IMR-90 (cell line): ENCODE measurements around the gene THSD7B. TPM values are rescaled to one million over a fixed set of nuclear protein-coding genes. Genes with fewer than 3 reads are reported as not detected.

Experiments used
- ATAC-seq: fragments of 200-7000 bp; cut with Tn5 transposase; 2 replicates; pipeline ENCODE4 v1.9.1; 2020; ENCODE audit warnings: low read depth, mild to moderate bottlenecking, moderate library complexity
- BruUV-seq: library from RNA; stranded (reverse); fragments of 400-500 nt; replicated peaks from 2 replicates; lab custom pipeline; 2021; lab: Mats Ljungman, UMichigan
- CTCF ChIA-PET: fragments of 300-600 bp; formaldehyde crosslinking; extraction: SDS; loops from one replicate; lab custom pipeline; 2021; ENCODE audit warnings: antibody characterized with exemption; lab: Yijun Ruan, JAX
- POLR2A ChIA-PET: fragments of 300-600 bp; sonication (Branson Sonifier 250); formaldehyde crosslinking; loops from one replicate; lab custom pipeline; 2022; ENCODE audit warnings: antibody characterized with exemption; ENCODE audit not compliant: unreplicated experiment; lab: Charles Lee
- DNase-seq: peaks from one replicate; pipeline ENCODE4 v3.0.0; 2013
- H2AFZ ChIP-seq: replicated peaks from 2 replicates; pipeline ENCODE3; 2013; ENCODE audit warnings: low read length, mild to moderate bottlenecking; ENCODE audit not compliant: poor library complexity
- H2AK5ac ChIP-seq: 2 replicates; pipeline ENCODE4 v1.6.1; 2013; ENCODE audit warnings: low read depth, low read length, inconsistent platforms
- H2AK9ac ChIP-seq: replicated peaks from 2 replicates; pipeline ENCODE3; 2013; ENCODE audit warnings: mild to moderate bottlenecking, low read depth, low read length, moderate library complexity; ENCODE audit not compliant: poor library complexity
- H2BK120ac ChIP-seq: 2 replicates; pipeline ENCODE4 v1.6.1; 2013; ENCODE audit warnings: low read depth, low read length, inconsistent platforms
- H2BK15ac ChIP-seq: 3 replicates; pipeline ENCODE4 v1.6.1; 2013; ENCODE audit warnings: low read depth, low read length, inconsistent platforms
- H2BK20ac ChIP-seq: 2 replicates; pipeline ENCODE4 v1.6.1; 2013; ENCODE audit warnings: low read depth, mild to moderate bottlenecking, inconsistent platforms, low read length, moderate library complexity
- H2BK5ac ChIP-seq: 2 replicates; pipeline ENCODE4 v1.6.1; 2013; ENCODE audit warnings: mild to moderate bottlenecking, low read depth, low read length, inconsistent platforms; ENCODE audit not compliant: poor library complexity, severe bottlenecking
- H3K14ac ChIP-seq: replicated peaks from 2 replicates; pipeline ENCODE4 v1.6.1; 2013; ENCODE audit warnings: low read depth, low read length, inconsistent platforms
- H3K18ac ChIP-seq: 2 replicates; pipeline ENCODE4 v1.6.1; 2013; ENCODE audit warnings: low read depth, low read length, control low read depth
- H3K23ac ChIP-seq: 2 replicates; pipeline ENCODE4 v1.6.1; 2013; ENCODE audit warnings: low read depth, low read length, inconsistent platforms
- H3K27ac ChIP-seq: 2 replicates; pipeline ENCODE4 v1.5.1; 2013; ENCODE audit warnings: mild to moderate bottlenecking, control low read depth, low read length; ENCODE audit not compliant: insufficient read depth
- H3K27me3 ChIP-seq: 2 replicates; pipeline ENCODE4 v1.6.1; 2013; ENCODE audit warnings: low read length; ENCODE audit not compliant: control insufficient read depth, insufficient read depth
- H3K36me3 ChIP-seq: 2 replicates; pipeline ENCODE4 v1.6.1; 2013; ENCODE audit warnings: low read length, mixed read lengths; ENCODE audit not compliant: control insufficient read depth, insufficient read depth
- H3K4ac ChIP-seq: 2 replicates; pipeline ENCODE4 v1.6.1; 2013; ENCODE audit warnings: low read depth, low read length, inconsistent platforms
- H3K4me1 ChIP-seq: 2 replicates; pipeline ENCODE4 v1.6.1; 2013; ENCODE audit warnings: low read length, mixed read lengths; ENCODE audit not compliant: control insufficient read depth, insufficient read depth
- H3K4me2 ChIP-seq: 2 replicates; pipeline ENCODE4 v1.6.1; 2013; ENCODE audit warnings: low read depth, mild to moderate bottlenecking, control low read depth, low read length, moderate library complexity
- H3K4me3 ChIP-seq: 2 replicates; pipeline ENCODE4 v1.5.1; 2013; ENCODE audit warnings: low read depth, mild to moderate bottlenecking, control low read depth, low read length, moderate library complexity; ENCODE audit not compliant: insufficient read depth
- H3K56ac ChIP-seq: 2 replicates; pipeline ENCODE4 v1.6.1; 2013; ENCODE audit warnings: low read length, inconsistent platforms; ENCODE audit not compliant: insufficient read depth; ENCODE audit errors: extremely low read depth
- H3K79me1 ChIP-seq, 2 experiments: 2 replicates each; pipeline ENCODE4 v1.6.1; 2013; ENCODE audit warnings: low read length in 2 of 2, inconsistent platforms in 1 of 2, low read depth in 1 of 2
- H3K9ac ChIP-seq: 2 replicates; pipeline ENCODE4 v1.6.1; 2013; ENCODE audit warnings: low read depth, low read length, control low read depth
- H3K9me1 ChIP-seq: 2 replicates; pipeline ENCODE4 v1.6.1; 2013; ENCODE audit warnings: low read length, inconsistent platforms; ENCODE audit not compliant: insufficient read depth
- H3K9me3 ChIP-seq: 2 replicates; pipeline ENCODE4 v1.6.1; 2013; ENCODE audit warnings: low read length; ENCODE audit not compliant: control insufficient read depth, insufficient read depth
- H4K20me1 ChIP-seq: 2 replicates; pipeline ENCODE4 v1.6.1; 2013; ENCODE audit warnings: low read length, inconsistent platforms; ENCODE audit not compliant: insufficient read depth
- H4K5ac ChIP-seq: 2 replicates; pipeline ENCODE4 v1.6.1; 2013; ENCODE audit warnings: mild to moderate bottlenecking, low read depth, low read length, control low read depth
- H4K8ac ChIP-seq, 2 experiments: 2 replicates each; pipeline ENCODE4 v1.6.1; 2013; ENCODE audit warnings: low read depth in 2 of 2, low read length in 2 of 2, control low read depth in 1 of 2, inconsistent platforms in 1 of 2
- H4K91ac ChIP-seq: 2 replicates; pipeline ENCODE4 v1.6.1; 2013; ENCODE audit warnings: low read depth, low read length, inconsistent platforms; ENCODE audit not compliant: insufficient read depth
- MAZ ChIP-seq: IDR thresholded peaks from 2 replicates; pipeline ENCODE4 v1.6.1; 2012; ENCODE audit warnings: low read depth, mild to moderate bottlenecking, low read length, improper control_type of control experiment, moderate library complexity, borderline replicate concordance
- NFE2L2 ChIP-seq: fragments of 150-350 bp; IDR thresholded peaks from 2 replicates; pipeline ENCODE4 v1.6.1; 2016; ENCODE audit warnings: low read depth, mild to moderate bottlenecking, low read length
- POLR2A ChIP-seq: IDR thresholded peaks from 2 replicates; pipeline ENCODE4 v1.6.1; 2012; ENCODE audit warnings: mild to moderate bottlenecking, low read depth, low read length
- RCOR1 ChIP-seq: IDR thresholded peaks from 2 replicates; pipeline ENCODE4 v1.6.1; 2012; ENCODE audit warnings: mild to moderate bottlenecking, low read length, improper control_type of control experiment; ENCODE audit not compliant: insufficient replicate concordance
- WGBS, 2 experiments: methylation state at CpG; one replicate each; pipeline versions ENCODE4 v1.1.5 to v1.1.7; 2013; ENCODE audit warnings: missing lambda C conversion rate in 2 of 2; ENCODE audit not compliant: insufficient read length in 1 of 2; ENCODE audit errors: extremely low coverage in 2 of 2; 5-methylcytosine and 5-hydroxymethylcytosine counted together
- dilution Hi-C: fragments of 300-500 bp; cut with HindIII; formaldehyde crosslinking; loops from one replicate; pipeline ENCODE4 v1.14.3; 2018; ENCODE audit warnings: low sequenced_read_pairs; ENCODE audit not compliant: unreplicated experiment
- in situ Hi-C: fragments of 300-500 bp; cut with MboI; formaldehyde crosslinking; loops from 3 replicates; pipeline ENCODE4 v1.14.3; 2019; ENCODE audit warnings: low sequenced_read_pairs, inconsistent platforms, mixed read lengths
- intact Hi-C: fragments of 100-400 bp; cut with micrococcal nuclease; formaldehyde crosslinking; loops from 2 replicates; pipeline ENCODE4 v1.10.0; 2022
- polyA plus RNA-seq, 3 experiments: library from polyadenylated mRNA; depleted of rRNA; stranded (reverse); fragments of >200 nt; gene quantifications; 2 replicates each; pipeline ENCODE4 v1.2.3, GENCODE V29; 2012; ENCODE audit warnings: low replicate concordance in 1 of 3
- total RNA-seq: library from RNA; depleted of rRNA; stranded (reverse); fragments of >200 nt; gene quantifications from 2 replicates; pipeline ENCODE4 v1.2.3, GENCODE V29; 2012

THSD7B gene
- total and polyA plus RNA-seq, 2 of the 4 experiments (the other 2 are of a cell fraction) = not detected

DNA sequence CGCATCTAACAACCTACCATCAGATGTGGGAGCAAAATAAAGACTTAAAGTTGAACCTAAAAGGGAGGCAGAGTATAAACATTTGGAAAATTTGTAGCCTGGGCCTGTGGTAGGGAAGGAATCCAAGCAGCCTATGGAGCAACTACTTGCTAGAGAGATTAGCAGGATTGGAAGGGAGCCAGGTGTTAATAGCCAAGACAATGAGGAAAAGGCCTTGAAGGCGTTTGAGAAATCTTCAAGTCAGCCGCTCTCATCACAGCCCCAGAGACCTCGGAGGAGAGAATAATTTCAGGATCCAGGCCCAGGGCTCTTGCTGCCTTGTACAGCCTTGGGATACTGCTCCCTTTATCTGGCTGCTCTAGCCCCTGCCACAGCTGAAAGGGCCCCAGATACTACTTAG is 219.7 kb downstream of the THSD7B start:
- Histone ChIP-seq H3K79me1 (no peaks in the 10 kb centered on the region), H3K4me2 (no peak overlapping the region), H2BK20ac (no peak overlapping the region), H4K5ac (no peak overlapping the region), H3K14ac (no peak overlapping the region), H2BK120ac (no peak overlapping the region), H2AFZ (no peak overlapping the region), H3K27ac (no peak overlapping the region), H3K18ac (no peak overlapping the region), H3K4me1 (no peaks in the 10 kb centered on the region), H3K27me3 (no peaks in the 10 kb centered on the region), H2BK15ac (no peak overlapping the region), H3K4ac (no peak overlapping the region), H4K91ac (no peak overlapping the region), H2AK5ac (no peak overlapping the region), H3K36me3 (no peaks in the 10 kb centered on the region), H4K8ac (no peak overlapping the region), H2AK9ac (no peak overlapping the region), H3K9ac (no peak overlapping the region), H4K20me1 (no peaks in the 10 kb centered on the region), H2BK5ac (no peak overlapping the region), H3K4me3 (no peak overlapping the region), H3K23ac (no peak overlapping the region), H3K9me3 (peaks cover 19% of the 10 kb centered on the region), H3K56ac (no peak overlapping the region), H3K9me1 (no peaks in the 10 kb centered on the region)
- ChIA-PET CTCF (no interaction called here), POLR2A (no interaction called here)
- no TSS peak for BruUV-seq
- no peak for DNase-seq
- dilution Hi-C loops (no loop called here), in situ Hi-C loops (no loop called here), intact Hi-C loops (no loop called here)
- WGBS, 2 experiments = no CpG with 5 or more reads among the region's 4 CpGs
- no peak for ATAC-seq
- TF ChIP-seq MAZ = no peak
- no peak for TF ChIP-seq RCOR1
- no peak for TF ChIP-seq POLR2A
- TF ChIP-seq NFE2L2 = no peak
